ENCODE measurements around the gene CACHD1.

Gene CACHD1

DNA sequence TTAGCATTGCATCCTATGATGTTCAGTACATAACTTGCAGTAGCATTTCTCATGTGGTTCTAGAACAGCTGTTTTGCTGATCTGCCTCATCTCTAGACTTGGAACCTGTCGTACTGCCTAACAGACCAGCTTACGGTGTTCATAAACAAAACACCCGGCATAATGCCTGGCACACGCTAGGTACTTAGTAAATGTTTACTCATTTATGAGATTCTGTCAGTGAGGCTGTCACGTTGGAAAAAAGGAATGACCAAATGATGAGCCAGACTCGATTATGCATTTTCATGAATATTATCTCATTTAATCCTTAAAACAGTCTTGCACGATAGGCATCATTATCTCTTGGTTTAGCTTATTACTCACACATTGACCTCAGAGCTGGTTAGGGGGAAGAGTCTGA, 46.4 kb downstream of the CACHD1 start:
- Mint-ChIP-seq H3K4me1 (ENCODE audit: low read depth) (peaks cover 10% of the 10 kb centered on the region), H3K27me3 (no peaks in the 10 kb centered on the region), H3K27ac (no peak overlapping the region), H3K36me3 (ENCODE audit: low read depth) (no peaks in the 10 kb centered on the region), H3K4me3 (no peak overlapping the region), H3K9me3 (no peaks in the 10 kb centered on the region)
- no peak for DNase-seq

GRCh38 chr1:64516803-64517568, 47.1 kb downstream of the CACHD1 start:
- Mint-ChIP-seq H3K27me3 (no peaks in the 10 kb centered on the region), H3K4me1 (ENCODE audit: low read depth) (peaks cover 8% of the 10 kb centered on the region), H3K4me3 (no peak overlapping the region), H3K9me3 (no peaks in the 10 kb centered on the region), H3K27ac (no peak overlapping the region), H3K36me3 (ENCODE audit: low read depth) (no peaks in the 10 kb centered on the region)
- no peak for DNase-seq

DNA sequence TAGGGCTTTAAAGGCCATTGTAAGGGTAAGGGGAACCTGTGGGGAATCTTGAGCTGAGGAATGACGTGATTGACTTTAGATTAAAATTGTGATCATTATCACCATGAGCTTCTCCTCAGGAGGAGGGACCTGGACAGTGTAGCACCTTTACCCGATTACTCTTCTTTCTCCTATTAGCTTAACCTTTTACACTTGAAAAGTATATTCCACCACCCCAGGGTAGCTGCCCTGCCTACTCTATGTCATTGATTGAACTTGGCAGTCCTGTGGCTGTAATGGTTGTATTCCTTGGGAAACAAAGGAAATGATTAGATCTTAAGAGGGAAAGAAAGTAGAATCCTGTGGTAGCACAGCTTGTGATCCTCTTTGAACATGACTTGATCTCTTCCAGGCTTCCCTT, 47.7 kb downstream of the CACHD1 start:
- H3K27me3 Mint-ChIP-seq, result no peaks in the 10 kb centered on the region
- no peak for DNase-seq
- H3K27ac Mint-ChIP-seq, result no peak overlapping the region
- no peak overlapping the region for H3K4me3 Mint-ChIP-seq
- H3K9me3 Mint-ChIP-seq, result no peaks in the 10 kb centered on the region
- H3K4me1 Mint-ChIP-seq (ENCODE audit: low read depth), result peaks cover 5% of the 10 kb centered on the region
- no peaks in the 10 kb centered on the region for H3K36me3 Mint-ChIP-seq (ENCODE audit: low read depth)

- H3K36me3 Mint-ChIP-seq (ENCODE audit: low read depth), result no peaks in the 10 kb centered on the region
- no peaks in the 10 kb centered on the region for H3K27me3 Mint-ChIP-seq
- H3K27ac Mint-ChIP-seq, result no peak overlapping the region
- H3K4me1 Mint-ChIP-seq (ENCODE audit: low read depth), result peaks cover 2% of the 10 kb centered on the region
- H3K9me3 Mint-ChIP-seq, result no peaks in the 10 kb centered on the region
- no peak overlapping the region for H3K4me3 Mint-ChIP-seq
- DNase-seq, result no peak
These were observed 49.0 kb downstream of the CACHD1 start for GRCh38 chr1:64518692-64519481.

DNA sequence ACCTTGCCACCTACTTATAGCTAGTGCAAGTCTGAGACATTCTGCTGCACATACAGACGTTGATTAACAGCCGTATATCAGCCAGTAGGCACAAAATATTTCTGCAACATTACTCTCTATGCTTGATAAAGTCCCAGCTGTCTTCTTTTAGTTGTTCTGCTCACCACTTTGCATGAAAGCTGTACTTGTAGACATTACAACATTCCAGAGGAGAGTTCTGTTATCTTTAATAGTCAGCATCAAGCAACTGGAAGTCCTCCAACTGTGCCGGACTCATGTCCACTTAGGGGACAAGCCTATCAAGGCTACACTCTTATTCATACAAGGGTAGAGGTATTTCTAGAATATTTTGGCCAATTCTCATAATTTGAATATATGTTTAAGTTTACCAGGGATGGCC, 50.0 kb downstream of the CACHD1 start:
- H3K4me3 Mint-ChIP-seq, result no peak overlapping the region
- H3K27me3 Mint-ChIP-seq, result no peaks in the 10 kb centered on the region
- peaks cover 2% of the 10 kb centered on the region for H3K4me1 Mint-ChIP-seq (ENCODE audit: low read depth)
- no peak for DNase-seq
- no peak overlapping the region for H3K27ac Mint-ChIP-seq
- H3K9me3 Mint-ChIP-seq, result no peaks in the 10 kb centered on the region
- no peaks in the 10 kb centered on the region for H3K36me3 Mint-ChIP-seq (ENCODE audit: low read depth)

GRCh38 chr1:64522740-64523139, 52.8 kb downstream of the CACHD1 start:
- Mint-ChIP-seq H3K9me3 (no peaks in the 10 kb centered on the region), H3K27ac (no peak overlapping the region)

DNA sequence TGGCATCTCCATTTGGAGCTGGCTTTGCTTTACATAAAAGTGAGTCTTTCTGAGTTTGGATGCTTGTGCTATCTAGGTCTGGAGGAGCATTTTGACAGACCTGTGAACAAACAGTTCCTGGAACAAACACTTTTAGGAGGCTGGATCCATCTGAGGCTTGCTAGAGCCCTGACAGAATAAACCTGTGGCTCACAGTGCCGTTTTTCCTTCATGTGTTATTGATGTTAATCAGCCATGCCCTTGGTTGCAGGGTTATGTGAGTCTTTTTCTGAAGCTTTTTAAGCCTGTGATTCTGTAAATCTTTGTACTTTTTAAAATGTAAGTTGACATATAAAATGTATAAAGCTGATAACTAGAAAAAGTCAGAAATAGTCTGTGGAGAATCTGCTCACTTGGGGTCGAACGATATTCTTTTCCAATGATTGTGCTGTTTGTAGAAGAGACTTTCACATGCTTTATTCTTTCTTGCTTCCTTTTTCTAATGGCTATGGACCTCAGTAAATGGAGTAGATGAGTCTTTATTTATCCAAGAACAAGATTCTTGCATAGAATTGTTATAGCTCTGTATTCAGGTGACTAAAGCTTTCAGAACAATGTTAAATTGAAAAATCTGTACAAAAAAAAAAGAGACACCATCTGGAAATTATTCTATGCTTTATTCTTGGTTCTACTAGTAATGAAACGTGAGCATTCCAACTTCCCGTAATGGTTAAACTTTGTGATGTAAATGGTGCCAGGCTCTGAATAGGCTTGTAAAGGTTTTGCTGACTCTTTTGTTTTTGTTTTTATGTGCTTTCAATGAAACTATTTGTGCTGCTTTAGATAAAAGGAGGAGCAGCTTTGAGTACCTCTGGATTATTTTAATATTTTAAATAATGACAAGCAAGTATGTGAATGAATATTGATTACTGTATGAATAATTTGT, 53.7 kb downstream of the CACHD1 start:
- DNase-seq, result no peak
- H3K4me3 Mint-ChIP-seq, result no peak overlapping the region
- H3K9me3 Mint-ChIP-seq, result no peaks in the 10 kb centered on the region
- no peak overlapping the region for H3K27ac Mint-ChIP-seq
- H3K27me3 Mint-ChIP-seq, result no peaks in the 10 kb centered on the region
- H3K4me1 Mint-ChIP-seq (ENCODE audit: low read depth), result peaks cover 18% of the 10 kb centered on the region
- no peaks in the 10 kb centered on the region for H3K36me3 Mint-ChIP-seq (ENCODE audit: low read depth)

More at GRCh38 chr1:64522740-64523139, 52.8 kb downstream of the CACHD1 start:
- no peaks in the 10 kb centered on the region for H3K36me3 Mint-ChIP-seq (ENCODE audit: low read depth)
- H3K4me1 Mint-ChIP-seq (ENCODE audit: low read depth), result peaks cover 16% of the 10 kb centered on the region
- DNase-seq, result no peak
- H3K27me3 Mint-ChIP-seq, result no peaks in the 10 kb centered on the region
- no peak overlapping the region for H3K4me3 Mint-ChIP-seq

DNA sequence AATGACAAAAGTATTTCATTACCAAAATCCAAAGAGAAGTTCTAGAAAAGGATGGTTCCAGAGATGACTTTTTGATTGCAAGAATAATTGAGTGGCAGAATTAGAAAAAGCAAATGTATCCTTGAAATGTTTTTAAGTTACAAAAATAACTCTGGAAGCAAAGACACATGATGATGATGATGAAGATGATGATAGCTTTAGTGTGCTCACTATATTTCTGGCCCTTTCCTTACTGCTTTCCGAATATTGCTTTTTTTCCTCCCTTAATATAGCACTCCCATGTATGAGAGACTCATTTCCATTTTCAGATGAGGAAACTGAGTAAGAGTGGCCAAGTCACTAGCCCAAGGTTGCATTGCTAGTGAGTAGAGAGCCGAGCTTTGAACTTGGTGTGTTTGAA, 54.7 kb downstream of the CACHD1 start:
- no peaks in the 10 kb centered on the region for H3K27me3 Mint-ChIP-seq
- H3K27ac Mint-ChIP-seq, result no peak overlapping the region
- no peak for DNase-seq
- H3K9me3 Mint-ChIP-seq, result no peaks in the 10 kb centered on the region
- H3K4me1 Mint-ChIP-seq (ENCODE audit: low read depth), result peaks cover 18% of the 10 kb centered on the region
- no peak overlapping the region for H3K4me3 Mint-ChIP-seq
- no peaks in the 10 kb centered on the region for H3K36me3 Mint-ChIP-seq (ENCODE audit: low read depth)

GRCh38 chr1:64525116-64525686, 55.3 kb downstream of the CACHD1 start:
- Mint-ChIP-seq H3K27ac (no peak overlapping the region), H3K4me3 (no peak overlapping the region), H3K36me3 (ENCODE audit: low read depth) (no peaks in the 10 kb centered on the region), H3K9me3 (no peaks in the 10 kb centered on the region), H3K27me3 (no peaks in the 10 kb centered on the region), H3K4me1 (ENCODE audit: low read depth) (peaks cover 18% of the 10 kb centered on the region)
- no peak for DNase-seq

- Mint-ChIP-seq H3K9me3 (no peaks in the 10 kb centered on the region), H3K36me3 (ENCODE audit: low read depth) (no peaks in the 10 kb centered on the region)
These were observed 56.4 kb downstream of the CACHD1 start for GRCh38 chr1:64526312-64526711.

DNA sequence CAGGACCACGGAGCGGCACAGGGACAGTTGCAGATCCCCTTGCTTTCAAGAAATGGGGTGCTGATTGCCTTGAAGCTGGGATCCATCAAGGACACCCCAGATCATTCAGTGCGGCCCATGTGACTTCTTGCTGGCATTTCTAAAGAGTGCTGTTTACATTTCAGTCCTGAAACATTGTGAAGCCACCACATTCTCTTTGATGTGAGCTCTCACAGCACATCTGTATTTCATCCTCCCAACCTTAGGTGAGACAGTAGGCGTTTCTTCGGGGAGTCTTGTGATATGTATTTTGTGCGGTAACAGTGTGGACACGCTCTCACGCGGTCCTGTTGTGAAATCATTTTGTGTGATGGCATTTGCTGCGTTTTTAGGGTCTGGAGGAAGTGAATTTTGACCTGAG, 57.2 kb downstream of the CACHD1 start:
- peak overlapping the region; percentile 1 for H3K27ac Mint-ChIP-seq

More at GRCh38 chr1:64526312-64526711, 56.4 kb downstream of the CACHD1 start:
- DNase-seq, result no peak
- H3K4me3 Mint-ChIP-seq, result no peak overlapping the region
- H3K4me1 Mint-ChIP-seq (ENCODE audit: low read depth), result peaks cover 18% of the 10 kb centered on the region
- H3K27me3 Mint-ChIP-seq, result no peaks in the 10 kb centered on the region
- H3K27ac Mint-ChIP-seq, result no peak overlapping the region

DNA sequence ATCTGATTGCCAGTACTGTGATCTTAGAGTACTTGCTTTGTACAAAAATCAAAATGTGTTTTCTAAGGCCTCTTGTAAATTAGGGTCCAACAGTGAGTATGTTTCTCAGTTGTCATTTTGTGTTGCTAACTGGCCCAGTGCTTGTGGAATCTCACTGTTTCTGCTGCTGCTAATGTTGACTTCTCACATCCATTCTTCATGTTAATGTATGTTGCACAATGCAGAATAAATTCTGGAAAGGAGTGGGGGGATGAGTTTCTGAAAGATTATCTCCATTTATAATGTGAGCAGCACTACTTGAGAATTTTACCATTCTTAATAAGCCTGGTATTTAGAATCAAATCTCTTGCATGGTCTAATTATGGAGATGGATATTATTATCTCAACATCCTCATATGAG, 57.9 kb downstream of the CACHD1 start:
- Mint-ChIP-seq H3K27me3 (no peaks in the 10 kb centered on the region), H3K4me3 (no peak overlapping the region), H3K4me1 (ENCODE audit: low read depth) (peaks cover 25% of the 10 kb centered on the region), H3K9me3 (no peaks in the 10 kb centered on the region), H3K27ac (no peak overlapping the region), H3K36me3 (ENCODE audit: low read depth) (no peaks in the 10 kb centered on the region)
- DNase-seq, result no peak

More for the DNA sequence above, 57.2 kb downstream of the CACHD1 start:
- no peaks in the 10 kb centered on the region for H3K36me3 Mint-ChIP-seq (ENCODE audit: low read depth)
- H3K9me3 Mint-ChIP-seq, result no peaks in the 10 kb centered on the region
- no peaks in the 10 kb centered on the region for H3K27me3 Mint-ChIP-seq
- H3K4me1 Mint-ChIP-seq (ENCODE audit: low read depth), result peaks cover 19% of the 10 kb centered on the region
- no peak for DNase-seq
- no peak overlapping the region for H3K4me3 Mint-ChIP-seq

- Mint-ChIP-seq H3K27ac (no peak overlapping the region), H3K4me3 (no peak overlapping the region)
These were observed 61.2 kb downstream of the CACHD1 start for GRCh38 chr1:64530969-64531692.

More at GRCh38 chr1:64530969-64531692, 61.2 kb downstream of the CACHD1 start:
- no peak for DNase-seq
- Mint-ChIP-seq H3K9me3 (peaks cover 3% of the 10 kb centered on the region), H3K27me3 (no peaks in the 10 kb centered on the region), H3K4me1 (ENCODE audit: low read depth) (peaks cover 22% of the 10 kb centered on the region), H3K36me3 (ENCODE audit: low read depth) (no peaks in the 10 kb centered on the region)

Measured in activated T-cell treated with anti-CD3 and anti-CD28 coated beads, Interleukin-2, amount 50 U/mL, for 24 hours (primary cell).